Rectal smooth muscle tissue (tissue), 1 donor: ENCODE results near the gene AKT1.

Experiments used
- H3K27ac ChIP-seq: one replicate; pipeline ENCODE4 v1.7.0; 2013; ENCODE audit warnings: low read depth, low read length, inconsistent platforms
- H3K27me3 ChIP-seq: one replicate; pipeline ENCODE4 v1.7.0; 2013; ENCODE audit warnings: low read length; ENCODE audit not compliant: control insufficient read depth, insufficient read depth
- H3K36me3 ChIP-seq: one replicate; pipeline ENCODE4 v1.7.0; 2013; ENCODE audit warnings: low read length; ENCODE audit not compliant: control insufficient read depth, insufficient read depth
- H3K4me1 ChIP-seq: one replicate; pipeline ENCODE4 v1.7.0; 2013; ENCODE audit warnings: low read length; ENCODE audit not compliant: control insufficient read depth, insufficient read depth
- H3K4me3 ChIP-seq: one replicate; pipeline ENCODE4 v1.7.0; 2013; ENCODE audit warnings: low read length
- H3K9ac ChIP-seq: one replicate; pipeline ENCODE4 v1.7.0; 2013; ENCODE audit warnings: low read length

AKT1 gene

GRCh38 chr14:104726600-104727451 is 68.7 kb downstream of the AKT1 start:
- H3K36me3 ChIP-seq, result no peaks in the 10 kb centered on the region
- no peak overlapping the region for H3K27ac ChIP-seq
- H3K27me3 ChIP-seq, result no peaks in the 10 kb centered on the region
- no peak overlapping the region for H3K9ac ChIP-seq
- no peaks in the 10 kb centered on the region for H3K4me1 ChIP-seq
- H3K4me3 ChIP-seq, result no peak overlapping the region

GRCh38 chr14:104725772-104726548 is 69.6 kb downstream of the AKT1 start:
- H3K36me3 ChIP-seq, result no peaks in the 10 kb centered on the region
- no peak overlapping the region for H3K9ac ChIP-seq
- H3K27me3 ChIP-seq, result no peaks in the 10 kb centered on the region
- H3K4me1 ChIP-seq, result no peaks in the 10 kb centered on the region
- H3K4me3 ChIP-seq, result no peak overlapping the region
- H3K27ac ChIP-seq, result no peak overlapping the region

- H3K36me3 ChIP-seq, result no peaks in the 10 kb centered on the region
- no peak overlapping the region for H3K27ac ChIP-seq
- peak overlapping the region; percentile 14 for H3K4me3 ChIP-seq
- H3K4me1 ChIP-seq, result no peaks in the 10 kb centered on the region
- H3K9ac ChIP-seq, result no peak overlapping the region
- no peaks in the 10 kb centered on the region for H3K27me3 ChIP-seq
Measured at GRCh38 chr14:104724981-104725771, 70.4 kb downstream of the AKT1 start.

- Histone ChIP-seq H3K9ac (no peak overlapping the region), H3K36me3 (no peaks in the 10 kb centered on the region), H3K27me3 (no peaks in the 10 kb centered on the region), H3K4me3 (peak overlapping the region; percentile 59), H3K27ac (no peak overlapping the region), H3K4me1 (no peaks in the 10 kb centered on the region)
Measured at GRCh38 chr14:104724407-104724980, 71.1 kb downstream of the AKT1 start.

- Histone ChIP-seq H3K27ac (no peak within 1 kb of the TSS), H3K4me3 (peak within 1 kb of the TSS; percentile 81), H3K27me3 (no peaks in the 10 kb centered on the region), H3K4me1 (no peaks in the 10 kb centered on the region), H3K36me3 (no peaks in the 10 kb centered on the region), H3K9ac (no peak within 1 kb of the TSS)
Measured at GRCh38 chr14:104723651-104724406, 71.7 kb downstream of the AKT1 start, which contains the start of gene ADSS1. Gene ADSS1 (plus strand): TSS chr14:104724229. CDS start chr14:104724271, 42 bp downstream.

- Histone ChIP-seq H3K9ac (no peak overlapping the region), H3K27me3 (no peaks in the 10 kb centered on the region), H3K27ac (no peak overlapping the region), H3K4me3 (peak overlapping the region; percentile 81), H3K4me1 (no peaks in the 10 kb centered on the region), H3K36me3 (no peaks in the 10 kb centered on the region)
Measured at GRCh38 chr14:104722938-104723650, 72.5 kb downstream of the AKT1 start.

- Histone ChIP-seq H3K36me3 (no peaks in the 10 kb centered on the region), H3K4me1 (no peaks in the 10 kb centered on the region), H3K9ac (no peak overlapping the region), H3K27ac (no peak overlapping the region), H3K27me3 (no peaks in the 10 kb centered on the region), H3K4me3 (no peak overlapping the region)
Measured at GRCh38 chr14:104721505-104722431, 73.8 kb downstream of the AKT1 start.
